Transverse colon (tissue), 3 donors: ENCODE results near the gene ARL8B.

Experiments used
- EP300 ChIP-seq: sonication (generic); formaldehyde crosslinking; IDR thresholded peaks from one replicate; pipeline ENCODE4 v1.6.1; 2017; ENCODE audit warnings: antibody characterized with exemption, low read depth
- POLR2A ChIP-seq: fragments of 450-650 bp; IDR thresholded peaks from one replicate; pipeline ENCODE4 v1.6.1; 2016; ENCODE audit warnings: antibody characterized with exemption, mild to moderate bottlenecking, moderate library complexity
- TF ChIP-seq, protein P1 (sequence below), 5 experiments: fragments of 200-600 bp in 3 of 5; fragments of 450-650 bp in 2 of 5; sonication (generic) in 3 of 5; IDR thresholded peaks; 1 replicate in 2 of 5; 2 replicates in 3 of 5; pipeline ENCODE4 v1.5.1; 2016 to 2017; ENCODE audit warnings: antibody characterized with exemption in 5 of 5, inconsistent platforms in 3 of 5, mild to moderate bottlenecking in 2 of 5, moderate library complexity in 1 of 5

DNA sequence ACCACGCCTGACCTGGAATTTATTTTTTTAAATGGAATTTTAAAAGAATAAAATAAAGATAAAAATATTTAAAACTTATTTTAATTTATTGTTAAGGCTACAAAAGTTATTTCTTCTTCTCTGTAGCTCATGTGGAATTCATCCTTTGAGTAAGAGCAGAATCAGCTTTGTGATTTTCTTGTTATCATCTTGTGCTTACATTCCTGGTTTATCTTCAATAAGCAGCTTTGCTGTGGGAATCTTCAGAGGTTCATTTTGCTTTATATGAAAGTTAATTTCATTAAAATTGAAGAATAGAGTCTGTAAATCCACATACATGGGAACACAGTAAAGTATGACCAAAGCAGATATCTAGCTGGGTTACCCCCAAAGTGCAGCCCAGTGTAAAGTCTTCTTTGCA lies 35.4 kb upstream of the ARL8B start:
- TF ChIP-seq EP300 (no peak), POLR2A (no peak)
- TF ChIP-seq, protein P1, sequence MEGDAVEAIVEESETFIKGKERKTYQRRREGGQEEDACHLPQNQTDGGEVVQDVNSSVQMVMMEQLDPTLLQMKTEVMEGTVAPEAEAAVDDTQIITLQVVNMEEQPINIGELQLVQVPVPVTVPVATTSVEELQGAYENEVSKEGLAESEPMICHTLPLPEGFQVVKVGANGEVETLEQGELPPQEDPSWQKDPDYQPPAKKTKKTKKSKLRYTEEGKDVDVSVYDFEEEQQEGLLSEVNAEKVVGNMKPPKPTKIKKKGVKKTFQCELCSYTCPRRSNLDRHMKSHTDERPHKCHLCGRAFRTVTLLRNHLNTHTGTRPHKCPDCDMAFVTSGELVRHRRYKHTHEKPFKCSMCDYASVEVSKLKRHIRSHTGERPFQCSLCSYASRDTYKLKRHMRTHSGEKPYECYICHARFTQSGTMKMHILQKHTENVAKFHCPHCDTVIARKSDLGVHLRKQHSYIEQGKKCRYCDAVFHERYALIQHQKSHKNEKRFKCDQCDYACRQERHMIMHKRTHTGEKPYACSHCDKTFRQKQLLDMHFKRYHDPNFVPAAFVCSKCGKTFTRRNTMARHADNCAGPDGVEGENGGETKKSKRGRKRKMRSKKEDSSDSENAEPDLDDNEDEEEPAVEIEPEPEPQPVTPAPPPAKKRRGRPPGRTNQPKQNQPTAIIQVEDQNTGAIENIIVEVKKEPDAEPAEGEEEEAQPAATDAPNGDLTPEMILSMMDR (IDR thresholded peaks at IDR 0.05): no peak
